BJ (cell line): ENCODE measurements around the gene CARD10. TPM values are rescaled to one million over a fixed set of nuclear protein-coding genes. Genes with fewer than 3 reads are reported as not detected.

ENCODE experiments used
- CTCF ChIA-PET: fragments of 350-600 bp; formaldehyde crosslinking; extraction: SDS; loops from one replicate; lab custom pipeline; 2021; ENCODE audit warnings: antibody characterized with exemption, inconsistent platforms; lab: Yijun Ruan, JAX
- POLR2A ChIA-PET: fragments of 300-600 bp; sonication (Branson Sonifier 250); formaldehyde crosslinking; extraction: SDS; loops from one replicate; lab custom pipeline; 2021; ENCODE audit warnings: antibody characterized with exemption; lab: Charles Lee
- DNase-seq: peaks from one replicate; pipeline ENCODE4 v3.0.0-alpha.2; 2011; ENCODE audit warnings: low read depth
- H3K27me3 ChIP-seq: 2 replicates; pipeline ENCODE4 v1.6.0; 2011; ENCODE audit warnings: low read length; ENCODE audit not compliant: control insufficient read depth, insufficient read depth
- H3K36me3 ChIP-seq: 2 replicates; pipeline ENCODE4 v1.5.1; 2011; ENCODE audit warnings: low read length; ENCODE audit not compliant: control insufficient read depth, insufficient read depth
- H3K4me3 ChIP-seq: 2 replicates; pipeline ENCODE4 v1.5.1; 2011; ENCODE audit warnings: low read depth, mild to moderate bottlenecking, control low read depth, low read length
- CTCF ChIP-seq: IDR thresholded peaks from 2 replicates; pipeline ENCODE4 v1.5.1; 2011; ENCODE audit warnings: low read depth, mild to moderate bottlenecking, control low read depth, inconsistent platforms, low read length, moderate library complexity; ENCODE audit not compliant: insufficient read depth
- polyA plus RNA-seq: library from polyadenylated mRNA; depleted of rRNA; stranded (reverse); fragments of >200 nt; gene quantifications from 2 replicates; pipeline ENCODE4 v1.2.3, GENCODE V29; 2011

Gene CARD10
- polyA plus RNA-seq, 1 experiment = 4.5 TPM

GRCh38 chr22:37485395-37486223, 33.6 kb downstream of the CARD10 start:
- ChIA-PET CTCF (interaction anchor here (1.0 to 1.6 kb wide), 4 partner anchors 13 to 76 kb away, joined by 3 to 6 read pairs (median 3); no protein-coding TSS in a partner anchor), POLR2A (no interaction called here)
- DNase-seq = no peak
- H3K27me3 ChIP-seq = no peaks in the 10 kb centered on the region
- H3K36me3 ChIP-seq = peaks cover 1% of the 10 kb centered on the region; the same call in 1 of the 2 replicates
- no peak overlapping the region for H3K4me3 ChIP-seq
- no peak for TF ChIP-seq CTCF

DNA sequence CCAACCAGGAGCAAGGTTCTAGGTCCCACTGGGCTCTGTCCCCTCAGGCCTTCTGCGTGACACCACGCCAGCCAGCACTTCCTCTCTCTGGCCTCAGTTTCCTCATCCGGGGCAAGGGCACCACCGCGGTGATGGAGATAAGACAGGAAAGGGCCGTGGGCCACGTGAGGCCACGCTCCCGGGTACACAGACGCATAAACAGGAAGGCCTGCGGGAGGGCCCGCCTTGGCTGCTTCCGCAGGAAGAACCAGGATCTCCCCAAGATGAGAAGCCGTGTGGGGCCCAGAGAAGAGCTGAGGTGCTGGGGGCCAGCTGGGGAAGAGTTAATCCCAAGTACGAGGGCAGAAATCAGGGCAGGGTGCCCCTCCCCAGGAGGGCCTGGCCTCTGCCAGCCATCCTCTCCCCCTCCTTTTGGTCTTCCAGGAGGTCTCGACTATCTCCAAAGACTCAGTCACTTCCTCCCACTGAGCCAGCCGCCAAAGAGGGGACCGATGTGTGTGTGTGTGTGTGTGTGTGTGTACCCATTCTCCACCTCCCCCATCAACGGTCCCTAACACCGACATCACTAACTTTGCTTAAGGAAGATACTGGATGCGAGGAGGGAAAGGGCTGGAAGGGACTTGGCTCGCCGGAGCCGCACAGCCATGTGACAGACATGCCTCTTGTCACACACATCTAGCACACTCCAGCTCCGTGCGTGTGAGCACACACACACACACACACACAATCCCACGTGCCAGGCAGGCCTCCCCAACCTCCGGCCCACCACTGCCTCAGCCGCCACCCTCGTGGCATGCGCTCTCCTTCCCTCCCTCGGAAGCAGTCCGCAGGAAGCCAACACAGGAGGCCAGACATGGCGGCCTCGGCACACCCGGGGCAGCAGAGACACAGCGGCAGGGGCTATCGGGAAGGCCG, 34.5 kb downstream of the CARD10 start:
- no peak for TF ChIP-seq CTCF
- POLR2A ChIA-PET = no interaction called here
- no peak for DNase-seq
- H3K27me3 ChIP-seq = no peaks in the 10 kb centered on the region
- no peak overlapping the region for H3K4me3 ChIP-seq
- no peaks in the 10 kb centered on the region for H3K36me3 ChIP-seq
- CTCF ChIA-PET = interaction anchor here (1.6 kb wide), 1 partner anchor 27 kb away, joined by 6 read pairs; no protein-coding TSS in a partner anchor

DNA sequence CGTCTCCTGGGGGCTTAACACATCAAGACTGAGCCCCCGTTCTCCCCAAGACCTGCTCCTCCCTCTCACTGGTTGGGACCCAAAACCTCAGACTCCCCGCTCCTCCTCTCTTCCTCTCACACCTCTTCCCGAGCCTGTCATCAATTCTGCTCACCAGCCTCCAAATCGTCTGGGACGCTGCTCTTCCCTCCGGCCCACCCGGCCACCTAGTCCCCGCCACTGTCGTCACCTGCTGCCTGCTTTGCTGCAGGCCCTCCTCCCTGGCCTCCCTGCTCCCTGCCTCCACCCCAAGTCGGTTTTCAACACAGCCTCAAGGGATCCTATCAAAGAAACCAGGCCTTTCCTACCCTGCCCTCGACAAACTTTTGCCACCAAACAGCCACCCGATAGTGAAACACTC, 36.2 kb downstream of the CARD10 start:
- Histone ChIP-seq H3K36me3 (no peaks in the 10 kb centered on the region), H3K27me3 (no peaks in the 10 kb centered on the region), H3K4me3 (no peak overlapping the region)
- ChIA-PET POLR2A (no interaction called here), CTCF (interaction anchor here (1.9 kb wide), 1 partner anchor 11 kb away, joined by 11 read pairs; no protein-coding TSS in a partner anchor)
- no peak for DNase-seq
- no peak for TF ChIP-seq CTCF

GRCh38 chr22:37482244-37482643, 37.0 kb downstream of the CARD10 start:
- ChIA-PET CTCF (interaction anchor here (1.9 kb wide), 1 partner anchor 10 kb away, joined by 11 read pairs; no protein-coding TSS in a partner anchor), POLR2A (no interaction called here)
- DNase-seq = no peak
- H3K36me3 ChIP-seq = no peaks in the 10 kb centered on the region
- H3K4me3 ChIP-seq = no peak overlapping the region
- no peaks in the 10 kb centered on the region; the same call in 1 of the 2 replicates for H3K27me3 ChIP-seq
- no peak for TF ChIP-seq CTCF
